ENCODE data around the gene POLE3.

GRCh38 chr9:113456235-113456634 is 45.8 kb upstream of the POLE3 start:
- TF ChIP-seq EZH2phosphoT487 (IDR thresholded peaks at IDR 0.05; ENCODE audit: insufficient read depth, low read depth) (no peak), EZH2 (IDR thresholded peaks at IDR 0.05; ENCODE audit: insufficient read depth, poor library complexity, severe bottlenecking) (no peak)
